HG03378 (cell line): ENCODE results near the gene C16orf95.
"Not testable (repeated sequence)": the region's sequence is repeated elsewhere in the genome, so short reads cannot be mapped to it uniquely, and the experiment has no call there.

ENCODE experiments used
- ATAC-seq: cut with Tn5 transposase; IDR thresholded peaks from one replicate; pipeline ENCODE4 v1.9.1; 2021; ENCODE audit warnings: mild to moderate bottlenecking, moderate library complexity; ENCODE audit not compliant: unreplicated experiment

Gene C16orf95

GRCh38 chr16:87347932-87348615 is 30.9 kb upstream of the C16orf95 start:
- ATAC-seq: no peak

- no peak for ATAC-seq
Observed at GRCh38 chr16:87346517-87347060, 29.4 kb upstream of the C16orf95 start.

GRCh38 chr16:87345726-87346424 is 28.7 kb upstream of the C16orf95 start:
- ATAC-seq: no peak

- ATAC-seq: no peak
Observed at GRCh38 chr16:87344931-87345631, 27.9 kb upstream of the C16orf95 start.

GRCh38 chr16:87344165-87344930 is 27.2 kb upstream of the C16orf95 start:
- no peak for ATAC-seq

GRCh38 chr16:87343753-87344050 is 26.5 kb upstream of the C16orf95 start:
- ATAC-seq: no peak

GRCh38 chr16:87342978-87343752 is 26.0 kb upstream of the C16orf95 start:
- ATAC-seq: no peak

- no peak for ATAC-seq
Observed at GRCh38 chr16:87342504-87342903, 25.3 kb upstream of the C16orf95 start.

GRCh38 chr16:87340198-87340597 is 23.0 kb upstream of the C16orf95 start:
- no peak for ATAC-seq

- ATAC-seq: not testable (repeated sequence)
Observed at GRCh38 chr16:87339724-87340105, 22.5 kb upstream of the C16orf95 start.

GRCh38 chr16:87339086-87339723 is 22.0 kb upstream of the C16orf95 start:
- ATAC-seq: no peak

- no peak for ATAC-seq
Observed at GRCh38 chr16:87338155-87338765, 21.1 kb upstream of the C16orf95 start.

- no peak for ATAC-seq
Observed at GRCh38 chr16:87337262-87337771, 20.1 kb upstream of the C16orf95 start.

- no peak for ATAC-seq
Observed at GRCh38 chr16:87336434-87337240, 19.4 kb upstream of the C16orf95 start.

GRCh38 chr16:87335625-87336433 is 18.6 kb upstream of the C16orf95 start:
- no peak for ATAC-seq

- ATAC-seq: no peak
Observed at GRCh38 chr16:87334651-87335624, 17.7 kb upstream of the C16orf95 start.
